GM19328 (cell line): Measurements from ENCODE around the gene KCNA10.
"Not testable (repeated sequence)": the region's sequence is repeated elsewhere in the genome, so short reads cannot be mapped to it uniquely, and the experiment has no call there.

ENCODE experiments used
- ATAC-seq: cut with Tn5 transposase; IDR thresholded peaks from one replicate; pipeline ENCODE4 v1.9.1; 2021; ENCODE audit warnings: mild to moderate bottlenecking, moderate library complexity; ENCODE audit not compliant: unreplicated experiment

Gene KCNA10

GRCh38 chr1:110535985-110536384 is 17.0 kb upstream of the KCNA10 start:
- ATAC-seq: no peak

GRCh38 chr1:110533230-110533629 is 14.3 kb upstream of the KCNA10 start:
- ATAC-seq: no peak

- ATAC-seq: no peak
These were observed 10.0 kb upstream of the KCNA10 start for GRCh38 chr1:110529011-110529410.

- no peak for ATAC-seq
These were observed 7.3 kb upstream of the KCNA10 start for GRCh38 chr1:110526201-110526780.

- no peak for ATAC-seq
These were observed 6.2 kb upstream of the KCNA10 start for GRCh38 chr1:110525249-110525595.

GRCh38 chr1:110524311-110525248 is 5.6 kb upstream of the KCNA10 start:
- ATAC-seq: no peak

- no peak for ATAC-seq
These were observed 4.0 kb upstream of the KCNA10 start for GRCh38 chr1:110523011-110523410.

GRCh38 chr1:110522560-110522959 is 3.6 kb upstream of the KCNA10 start:
- no peak for ATAC-seq

- no peak for ATAC-seq
These were observed 1.9 kb upstream of the KCNA10 start for GRCh38 chr1:110520827-110521226.

GRCh38 chr1:110515891-110516290 is 3.1 kb downstream of the KCNA10 start:
- ATAC-seq: no peak

- ATAC-seq: no peak
These were observed 3.9 kb downstream of the KCNA10 start for GRCh38 chr1:110515041-110515440.

- no peak for ATAC-seq
These were observed 5.5 kb downstream of the KCNA10 start for GRCh38 chr1:110513511-110513910.

GRCh38 chr1:110511436-110511835 is 7.5 kb downstream of the KCNA10 start:
- ATAC-seq: no peak

- ATAC-seq: not testable (repeated sequence)
These were observed 8.1 kb downstream of the KCNA10 start for GRCh38 chr1:110510921-110511320.

GRCh38 chr1:110509655-110510054 is 9.3 kb downstream of the KCNA10 start:
- no peak for ATAC-seq

- ATAC-seq: no peak
These were observed 10.7 kb downstream of the KCNA10 start for GRCh38 chr1:110508028-110508940.

- no peak for ATAC-seq
These were observed 12.4 kb downstream of the KCNA10 start for GRCh38 chr1:110506541-110506940.

- ATAC-seq: no peak
These were observed 13.4 kb downstream of the KCNA10 start for GRCh38 chr1:110505596-110505995.

GRCh38 chr1:110504226-110504625 is 14.7 kb downstream of the KCNA10 start:
- ATAC-seq: no peak

- no peak for ATAC-seq
These were observed 15.5 kb downstream of the KCNA10 start for GRCh38 chr1:110503471-110503870.

- ATAC-seq: no peak
These were observed 16.4 kb downstream of the KCNA10 start for GRCh38 chr1:110502402-110503151.
